HG03159 (cell line): ENCODE results near the gene ATP6V0A1.
A peak's percentile ranks its signal among the peaks of the same experiment; 100 is the strongest.

ENCODE experiments used
- ATAC-seq: cut with Tn5 transposase; IDR thresholded peaks from one replicate; pipeline ENCODE4 v1.9.1; 2021; ENCODE audit warnings: mild to moderate bottlenecking, moderate library complexity; ENCODE audit not compliant: unreplicated experiment

Gene ATP6V0A1

GRCh38 chr17:42518046-42518754 is 59.5 kb downstream of the ATP6V0A1 start:
- ATAC-seq: no peak

GRCh38 chr17:42518755-42519545 is 60.3 kb downstream of the ATP6V0A1 start:
- no peak for ATAC-seq

- no peak for ATAC-seq
These were observed 61.1 kb downstream of the ATP6V0A1 start for GRCh38 chr17:42519546-42520491.

- ATAC-seq: no peak
These were observed 61.9 kb downstream of the ATP6V0A1 start for GRCh38 chr17:42520540-42520951.

GRCh38 chr17:42521036-42521435 is 62.4 kb downstream of the ATP6V0A1 start:
- ATAC-seq: no peak

GRCh38 chr17:42521666-42522262 is 63.1 kb downstream of the ATP6V0A1 start:
- no peak for ATAC-seq

GRCh38 chr17:42522263-42522790 is 63.6 kb downstream of the ATP6V0A1 start:
- ATAC-seq: no peak

- no peak for ATAC-seq
These were observed 64.2 kb downstream of the ATP6V0A1 start for GRCh38 chr17:42522798-42523278.

GRCh38 chr17:42525221-42525620 is 66.5 kb downstream of the ATP6V0A1 start:
- ATAC-seq: no peak

GRCh38 chr17:42526031-42526444 is 67.4 kb downstream of the ATP6V0A1 start:
- ATAC-seq: no peak

GRCh38 chr17:42527932-42528331 is 69.3 kb downstream of the ATP6V0A1 start:
- ATAC-seq: no peak

- no peak for ATAC-seq
These were observed 70.4 kb downstream of the ATP6V0A1 start for GRCh38 chr17:42529061-42529460.

GRCh38 chr17:42530952-42531454 is 72.3 kb downstream of the ATP6V0A1 start:
- ATAC-seq: no peak

GRCh38 chr17:42531455-42532354 is 73.0 kb downstream of the ATP6V0A1 start:
- ATAC-seq: no peak

GRCh38 chr17:42535155-42536047 is 76.7 kb downstream of the ATP6V0A1 start:
- ATAC-seq: no peak

GRCh38 chr17:42536048-42536371 is 77.3 kb downstream of the ATP6V0A1 start, which contains the start of gene NAGLU:
Gene NAGLU (plus strand): TSS chr17:42536241. CDS start chr17:42536273, 32 bp downstream.
- ATAC-seq: peak; percentile 85

- ATAC-seq: peak; percentile 48
These were observed 77.9 kb downstream of the ATP6V0A1 start for GRCh38 chr17:42536372-42537155.
